Mesothelial cell of epicardium (in vitro differentiated cells): ENCODE data around the gene EIF4G1. TPM values are rescaled to one million over a fixed set of nuclear protein-coding genes. Genes with fewer than 3 reads are reported as not detected.
A peak's percentile ranks its signal among the peaks of the same experiment; 100 is the strongest.

Experiments used
- DNase-seq, 2 experiments: peaks; one replicate each; pipeline ENCODE4 v3.0.0; 2021; ENCODE audit warnings: low spot score in 2 of 2; ENCODE audit not compliant: unreplicated experiment in 2 of 2
- H3K27ac Mint-ChIP-seq: 2 replicates; pipeline ENCODE4 v1.8.0; 2021; ENCODE audit warnings: mixed read lengths
- H3K27me3 Mint-ChIP-seq: 2 replicates; pipeline ENCODE4 v1.8.0; 2021; ENCODE audit warnings: low read depth, mixed read lengths
- H3K36me3 Mint-ChIP-seq: 2 replicates; pipeline ENCODE4 v1.8.0; 2021; ENCODE audit warnings: mixed read lengths
- H3K4me1 Mint-ChIP-seq: 2 replicates; pipeline ENCODE4 v1.8.0; 2021; ENCODE audit warnings: mixed read lengths
- H3K4me3 Mint-ChIP-seq: 2 replicates; pipeline ENCODE4 v1.8.0; 2021; ENCODE audit warnings: mild to moderate bottlenecking, moderate library complexity, mixed read lengths
- H3K9me3 Mint-ChIP-seq: 2 replicates; pipeline ENCODE4 v1.8.0; 2021; ENCODE audit warnings: mixed read lengths
- CTCF ChIP-seq: fragments of 200-600 bp; sonication (generic); IDR thresholded peaks from one replicate; pipeline ENCODE4 v1.5.0; 2021; ENCODE audit warnings: antibody characterized with exemption; ENCODE audit not compliant: unreplicated experiment
- total RNA-seq: library from RNA; stranded (reverse); gene quantifications from 3 replicates; pipeline ENCODE4 v1.2.1, GENCODE V29; 2021

EIF4G1 gene
- total RNA-seq, 1 donor from 2014 or later, result 364 TPM

- DNase-seq, result no peak
- Mint-ChIP-seq H3K36me3 (peaks cover 10% of the 10 kb centered on the region), H3K27me3 (no peaks in the 10 kb centered on the region), H3K4me3 (no peak overlapping the region), H3K9me3 (no peaks in the 10 kb centered on the region), H3K4me1 (peaks cover 21% of the 10 kb centered on the region), H3K27ac (peak overlapping the region; percentile 81)
- no peak for TF ChIP-seq CTCF
These were observed 33.1 kb downstream of the EIF4G1 start for GRCh38 chr3:184347321-184348056.

GRCh38 chr3:184348057-184348382 is 33.6 kb downstream of the EIF4G1 start:
- Mint-ChIP-seq H3K9me3 (no peaks in the 10 kb centered on the region), H3K36me3 (peaks cover 7% of the 10 kb centered on the region), H3K4me3 (no peak overlapping the region), H3K27me3 (no peaks in the 10 kb centered on the region), H3K4me1 (peaks cover 21% of the 10 kb centered on the region), H3K27ac (peak overlapping the region; percentile 81)
- DNase-seq, result no peak
- no peak for TF ChIP-seq CTCF

GRCh38 chr3:184349563-184350470 is 35.4 kb downstream of the EIF4G1 start:
- Mint-ChIP-seq H3K9me3 (no peaks in the 10 kb centered on the region), H3K4me1 (peaks cover 21% of the 10 kb centered on the region), H3K36me3 (peaks cover 7% of the 10 kb centered on the region), H3K27ac (no peak overlapping the region), H3K4me3 (no peak overlapping the region), H3K27me3 (no peaks in the 10 kb centered on the region)
- TF ChIP-seq CTCF, result no peak
- no peak for DNase-seq

- Mint-ChIP-seq H3K9me3 (no peaks in the 10 kb centered on the region), H3K27ac (no peak overlapping the region), H3K36me3 (peaks cover 8% of the 10 kb centered on the region), H3K27me3 (no peaks in the 10 kb centered on the region), H3K4me3 (no peak overlapping the region), H3K4me1 (peaks cover 16% of the 10 kb centered on the region)
- no peak for TF ChIP-seq CTCF
- DNase-seq, result no peak
These were observed 36.2 kb downstream of the EIF4G1 start for GRCh38 chr3:184350618-184351017.

GRCh38 chr3:184351511-184352148 is 37.2 kb downstream of the EIF4G1 start:
- Mint-ChIP-seq H3K4me3 (no peak overlapping the region), H3K4me1 (peaks cover 15% of the 10 kb centered on the region), H3K9me3 (no peaks in the 10 kb centered on the region), H3K36me3 (peaks cover 8% of the 10 kb centered on the region), H3K27ac (no peak overlapping the region), H3K27me3 (no peaks in the 10 kb centered on the region)
- DNase-seq, result no peak
- no peak for TF ChIP-seq CTCF
